ENCODE results near the gene SMPD2.
"Not testable (repeated sequence)": the region's sequence is repeated elsewhere in the genome, so short reads cannot be mapped to it uniquely, and the experiment has no call there.

Gene SMPD2

GRCh38 chr6:109447087-109447486, 6.6 kb downstream of the SMPD2 start:
- no peak for DNase-seq

- no peak for DNase-seq
Measured at GRCh38 chr6:109447878-109448555, 7.5 kb downstream of the SMPD2 start.

- no peak for DNase-seq
Measured at GRCh38 chr6:109448615-109449014, 8.1 kb downstream of the SMPD2 start.

- no peak for DNase-seq
Measured at GRCh38 chr6:109449064-109449794, 8.7 kb downstream of the SMPD2 start.

DNA sequence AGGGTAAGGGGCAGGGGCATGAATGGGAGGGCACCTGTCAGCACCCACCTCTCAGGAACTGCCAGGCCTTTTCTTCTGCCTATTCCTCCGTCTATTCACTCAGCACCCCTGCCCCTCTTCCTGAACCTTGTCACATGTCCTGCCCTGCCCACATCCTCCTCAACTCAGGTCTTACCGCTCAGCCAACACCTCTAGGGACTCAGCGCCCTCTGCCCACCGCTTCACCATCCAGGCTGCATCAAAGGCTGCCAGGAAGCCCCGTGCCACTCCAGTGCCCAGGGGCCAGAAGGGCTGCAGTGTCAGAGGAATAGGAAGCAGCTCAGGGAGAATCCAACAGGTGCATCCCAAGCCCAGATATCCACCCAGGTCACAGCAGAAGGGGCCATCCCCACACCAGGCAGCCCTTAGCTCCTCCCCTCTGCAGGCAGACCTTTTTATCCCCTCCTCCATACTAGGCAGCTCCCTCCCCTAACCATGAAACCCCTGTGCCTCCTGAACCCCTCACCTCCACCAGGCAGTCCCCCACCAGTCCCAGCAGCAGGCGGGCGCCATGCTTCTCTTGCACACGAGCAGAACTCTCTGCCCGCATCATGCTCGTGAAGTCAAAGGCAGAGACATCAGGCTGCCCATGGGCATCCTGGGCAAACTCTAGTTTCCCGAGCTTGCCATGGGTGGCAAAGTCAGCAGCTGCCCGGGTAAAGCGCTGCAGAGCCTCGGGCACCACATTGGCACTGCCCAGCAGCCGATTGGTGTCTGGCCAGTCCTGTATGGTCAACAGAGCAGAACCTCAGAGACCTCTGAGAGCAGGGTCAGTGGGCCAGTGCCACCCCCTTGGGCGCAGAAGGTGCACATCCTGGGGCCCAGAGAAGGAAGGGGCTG, 9.5 kb downstream of the SMPD2 start:
- no peak for DNase-seq

- no peak for DNase-seq
Measured at GRCh38 chr6:109450801-109451200, 10.3 kb downstream of the SMPD2 start.

- DNase-seq, result no peak
Measured at GRCh38 chr6:109451376-109451775, 10.9 kb downstream of the SMPD2 start.

- no peak for DNase-seq
Measured at GRCh38 chr6:109452181-109452580, 11.7 kb downstream of the SMPD2 start.

GRCh38 chr6:109453156-109453555, 12.6 kb downstream of the SMPD2 start:
- no peak for DNase-seq

GRCh38 chr6:109453594-109454495, 13.3 kb downstream of the SMPD2 start:
- no peak for DNase-seq

GRCh38 chr6:109454496-109455436, 14.2 kb downstream of the SMPD2 start:
- DNase-seq, result peak; percentile 63

GRCh38 chr6:109455437-109456110, 15.1 kb downstream of the SMPD2 start, which contains the start of gene MICAL1:
TSS of gene MICAL1 (minus strand) at chr6:109455772. CDS start at chr6:109454196, 1,576 bp downstream.
- peak; percentile 56 for DNase-seq

- no peak for DNase-seq
Measured at GRCh38 chr6:109456111-109456583, 15.6 kb downstream of the SMPD2 start.

GRCh38 chr6:109456710-109457561, 16.4 kb downstream of the SMPD2 start:
- no peak for DNase-seq

DNA sequence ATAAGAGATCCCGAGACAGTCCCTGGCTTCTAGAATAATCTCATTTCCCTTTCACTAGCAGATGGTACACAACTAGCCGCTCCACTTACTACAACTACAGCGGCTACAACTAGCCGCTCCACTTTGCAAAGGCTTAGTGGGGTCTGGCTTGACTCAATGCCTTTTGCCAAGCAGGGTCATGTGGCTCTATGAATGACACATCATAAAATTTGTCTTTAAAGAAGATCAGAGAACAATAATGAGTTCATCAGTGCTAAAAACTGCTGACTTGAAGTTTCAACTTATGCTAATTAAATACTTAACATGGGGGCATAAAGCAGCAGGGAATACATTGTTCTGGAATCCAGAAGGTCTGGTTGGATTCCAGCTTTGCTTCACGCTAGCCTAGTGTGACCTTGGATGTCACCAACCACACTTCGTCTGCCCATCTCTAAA, 17.1 kb downstream of the SMPD2 start:
- no peak for DNase-seq

GRCh38 chr6:109458774-109459531, 18.4 kb downstream of the SMPD2 start:
- peak; percentile 41 for DNase-seq

DNA sequence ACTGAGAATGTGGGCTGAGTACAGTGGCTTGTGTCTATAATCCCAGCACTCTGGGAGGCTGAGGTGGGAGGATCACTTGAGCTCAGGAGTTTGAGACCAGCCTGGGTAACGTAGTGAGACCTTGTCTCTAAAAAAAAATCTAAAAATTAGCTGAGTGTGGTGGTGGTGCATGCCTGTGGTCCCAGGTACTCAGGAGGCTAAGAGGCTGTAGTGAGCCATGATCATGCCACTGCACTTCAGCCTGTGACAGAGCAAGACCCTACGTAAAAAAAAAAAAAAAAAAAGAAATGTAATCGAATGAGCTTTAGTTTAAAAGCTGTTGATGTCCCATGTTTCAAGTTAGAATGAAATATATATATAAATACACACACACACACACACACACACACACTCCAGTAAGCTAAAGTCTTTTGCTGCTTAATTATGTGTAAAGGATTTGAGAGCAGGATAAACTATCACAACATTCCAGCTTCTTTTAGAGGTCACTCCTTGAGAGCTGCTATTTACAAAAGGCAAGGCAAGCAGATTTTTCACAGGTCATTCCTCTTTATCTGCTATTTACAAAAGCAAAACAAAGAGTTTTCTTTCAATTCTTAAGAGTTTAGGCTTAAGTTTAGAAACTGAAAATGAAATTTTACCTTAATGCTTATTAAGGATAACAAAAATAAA, 19.8 kb downstream of the SMPD2 start:
- DNase-seq, result no peak

DNA sequence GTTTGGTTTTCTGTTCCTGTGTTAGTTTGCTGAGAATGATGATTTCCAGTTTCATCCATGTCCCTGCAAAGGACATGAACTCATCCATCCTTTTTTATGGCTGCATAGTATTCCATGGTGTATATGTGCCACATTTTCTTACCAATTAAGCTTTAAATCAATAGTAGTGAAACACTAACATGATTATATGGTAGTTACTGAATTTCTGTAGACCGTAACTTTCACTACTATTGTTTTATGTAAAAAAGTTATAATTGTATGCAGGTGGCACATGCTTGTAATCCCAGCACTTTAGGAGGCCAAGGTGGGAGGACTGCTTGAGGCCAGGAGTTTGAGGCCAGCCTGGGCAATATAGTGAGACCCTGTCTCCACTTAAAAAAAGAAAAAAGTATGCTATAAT, 20.7 kb downstream of the SMPD2 start:
- DNase-seq, result not testable (repeated sequence)
